GM19395 (cell line): ENCODE data around the gene FIG4.
"Not testable (repeated sequence)": the region's sequence is repeated elsewhere in the genome, so short reads cannot be mapped to it uniquely, and the experiment has no call there.

ENCODE experiments used
- ATAC-seq: cut with Tn5 transposase; IDR thresholded peaks from one replicate; pipeline ENCODE4 v1.9.1; 2021; ENCODE audit warnings: mild to moderate bottlenecking, moderate library complexity; ENCODE audit not compliant: unreplicated experiment

Gene FIG4

GRCh38 chr6:109840796-109841195 lies 149.7 kb downstream of the FIG4 start:
- ATAC-seq: no peak

GRCh38 chr6:109841869-109842268 lies 150.8 kb downstream of the FIG4 start:
- ATAC-seq: no peak

GRCh38 chr6:109852713-109853112 lies 161.6 kb downstream of the FIG4 start:
- ATAC-seq: no peak

- ATAC-seq: no peak
Measured at GRCh38 chr6:109853426-109853825, 162.3 kb downstream of the FIG4 start.

- no peak for ATAC-seq
Measured at GRCh38 chr6:109853951-109854350, 162.9 kb downstream of the FIG4 start.

GRCh38 chr6:109854541-109855308 lies 163.6 kb downstream of the FIG4 start:
- no peak for ATAC-seq

- ATAC-seq: not testable (repeated sequence)
Measured at GRCh38 chr6:109855476-109856040, 164.5 kb downstream of the FIG4 start.

GRCh38 chr6:109861946-109862345 lies 170.8 kb downstream of the FIG4 start:
- ATAC-seq: no peak

GRCh38 chr6:109864050-109864449 lies 173.0 kb downstream of the FIG4 start:
- no peak for ATAC-seq

GRCh38 chr6:109865968-109866367 lies 174.9 kb downstream of the FIG4 start:
- ATAC-seq: no peak

GRCh38 chr6:109867009-109867969 lies 176.2 kb downstream of the FIG4 start:
- no peak for ATAC-seq

GRCh38 chr6:109867970-109868358 lies 176.9 kb downstream of the FIG4 start:
- no peak for ATAC-seq

GRCh38 chr6:109869398-109870088 lies 178.4 kb downstream of the FIG4 start:
- ATAC-seq: not testable (repeated sequence)

- ATAC-seq: no peak
Measured at GRCh38 chr6:109870089-109870410, 179.0 kb downstream of the FIG4 start.

- no peak for ATAC-seq
Measured at GRCh38 chr6:109872549-109872948, 181.5 kb downstream of the FIG4 start.

GRCh38 chr6:109872968-109873545 lies 182.0 kb downstream of the FIG4 start:
- no peak for ATAC-seq

GRCh38 chr6:109874086-109874485 lies 183.0 kb downstream of the FIG4 start:
- ATAC-seq: no peak

- no peak for ATAC-seq
Measured at GRCh38 chr6:109874621-109875020, 183.5 kb downstream of the FIG4 start.
